Posterior vena cava (tissue), 2 donors: Measurements from ENCODE around the gene OST4. TPM values are rescaled to one million over a fixed set of nuclear protein-coding genes. Genes with fewer than 3 reads are reported as not detected.

Experiments
- DNase-seq: peaks from one replicate; pipeline ENCODE4 v3.0.0-alpha.2; 2020; ENCODE audit warnings: low spot score
- intact Hi-C, 2 donors: fragments of 100-400 bp; cut with DNase I; formaldehyde crosslinking; loops; one replicate each; pipeline versions ENCODE4 v1.14.1 to v1.14.2; 2022 to 2023
- total RNA-seq, 2 donors: library from RNA; stranded (reverse); fragmentation: NEBNext Ultra II Directional; extraction: Animal tissue kit (Norgen Biotek cat#: 25700); gene quantifications; one replicate each; pipeline ENCODE4 v1.2.1, GENCODE V29; 2021
- donor health status: DM: yes; HTN: yes; CAD: no.
- donor health status: DM: yes; HTN: yes; CAD: no.

OST4 gene
- total RNA-seq, 2 donors from 2014 or later, result 222 to 314 TPM

DNA sequence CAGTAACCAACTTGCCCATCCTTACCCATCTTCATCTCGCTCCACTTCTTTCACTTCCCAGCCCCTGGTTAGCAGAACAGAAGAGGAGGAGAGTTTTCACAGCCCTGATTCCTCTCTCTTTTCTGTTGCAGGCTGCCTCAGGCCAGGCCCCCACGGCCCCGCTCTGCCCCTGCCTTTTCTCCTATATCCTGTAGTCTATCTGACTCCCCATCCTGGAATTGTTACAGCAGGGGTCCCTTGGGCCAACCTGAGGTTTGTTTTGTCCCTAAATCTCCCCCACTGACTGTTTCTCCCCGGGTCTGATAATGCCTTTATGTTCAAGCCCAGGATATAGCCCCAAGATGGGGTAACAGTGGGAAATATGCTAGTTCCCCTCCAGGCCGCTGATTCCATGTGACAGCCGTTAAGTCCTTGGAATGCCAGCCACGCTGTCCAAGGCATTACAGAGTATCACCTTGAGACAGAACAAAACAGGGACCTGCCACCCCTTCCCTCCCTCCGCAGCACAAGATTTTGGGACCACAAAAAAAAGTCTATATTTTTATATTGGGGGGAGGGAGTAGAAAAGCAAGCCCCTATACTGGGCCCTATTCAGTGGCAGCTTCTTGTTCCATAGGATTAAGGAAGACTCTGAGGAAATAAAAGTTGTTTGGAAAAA lies 1.4 kb downstream of the OST4 start:
- no peak for DNase-seq
- intact Hi-C loops, result no loop called here

DNA sequence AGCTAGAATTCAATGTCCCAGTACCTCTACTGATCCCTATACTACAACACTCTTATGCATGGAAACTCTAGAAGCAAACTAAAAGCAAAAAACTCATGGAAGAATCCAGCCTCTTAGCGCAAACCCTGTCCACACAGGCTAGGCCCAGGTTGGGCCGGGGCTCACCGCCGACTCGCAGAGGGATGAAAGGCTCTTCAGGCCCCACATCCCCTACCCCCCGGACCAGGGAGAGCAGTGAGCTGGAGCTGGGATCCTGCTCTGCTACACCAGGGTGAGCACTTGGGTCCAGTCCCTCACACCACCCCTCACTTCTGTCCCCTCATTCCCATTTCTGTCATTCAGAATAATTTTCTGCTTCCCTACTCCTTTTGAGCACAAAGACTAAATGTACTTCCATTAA lies 2.0 kb downstream of the OST4 start:
- intact Hi-C loops, result no loop called here
- DNase-seq, result no peak

DNA sequence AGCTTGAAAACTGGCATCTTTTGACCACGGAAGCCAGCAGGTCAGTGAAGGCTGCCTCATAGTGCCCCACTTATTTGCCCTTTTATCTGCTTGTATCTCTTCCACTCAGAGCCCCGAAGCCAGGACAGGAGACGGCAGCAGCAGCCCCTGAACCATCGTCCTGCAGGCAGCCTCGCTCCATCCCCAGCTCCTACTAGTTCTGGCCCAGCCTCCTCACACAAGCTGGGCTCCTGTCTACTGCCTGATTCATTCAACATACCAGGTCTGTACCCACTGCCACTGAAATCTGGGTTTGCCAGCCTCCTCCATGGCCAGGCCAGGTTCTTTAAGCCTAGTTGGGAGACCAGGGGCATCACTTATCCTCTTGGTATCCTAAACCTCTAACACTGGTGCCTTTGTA lies 4.1 kb downstream of the OST4 start:
- DNase-seq, result no peak
- intact Hi-C loops, result no loop called here

GRCh38 chr2:27065128-27065527 lies 6.3 kb downstream of the OST4 start:
- DNase-seq, result no peak
- intact Hi-C loops, result no loop called here

DNA sequence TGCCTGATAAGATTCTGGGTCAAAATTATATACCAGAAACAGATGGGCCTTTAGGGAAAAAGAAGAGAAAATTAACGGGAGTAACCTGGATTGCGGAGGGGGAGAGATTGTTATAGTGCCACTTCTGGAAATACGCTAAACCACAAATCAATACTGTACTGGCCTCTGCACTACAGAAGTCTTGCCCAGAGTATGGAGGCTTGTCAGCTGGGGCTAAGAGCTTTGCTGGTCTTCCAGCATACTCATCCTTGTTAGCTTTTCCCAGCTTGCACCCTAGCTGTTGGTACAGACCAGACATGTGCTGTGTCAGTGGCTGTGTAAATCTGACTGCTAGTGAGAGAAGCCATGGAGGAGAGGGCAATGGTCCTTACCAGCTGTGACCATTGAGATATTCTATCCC lies 11.1 kb downstream of the OST4 start:
- intact Hi-C loops, result no loop called here
- DNase-seq, result no peak

DNA sequence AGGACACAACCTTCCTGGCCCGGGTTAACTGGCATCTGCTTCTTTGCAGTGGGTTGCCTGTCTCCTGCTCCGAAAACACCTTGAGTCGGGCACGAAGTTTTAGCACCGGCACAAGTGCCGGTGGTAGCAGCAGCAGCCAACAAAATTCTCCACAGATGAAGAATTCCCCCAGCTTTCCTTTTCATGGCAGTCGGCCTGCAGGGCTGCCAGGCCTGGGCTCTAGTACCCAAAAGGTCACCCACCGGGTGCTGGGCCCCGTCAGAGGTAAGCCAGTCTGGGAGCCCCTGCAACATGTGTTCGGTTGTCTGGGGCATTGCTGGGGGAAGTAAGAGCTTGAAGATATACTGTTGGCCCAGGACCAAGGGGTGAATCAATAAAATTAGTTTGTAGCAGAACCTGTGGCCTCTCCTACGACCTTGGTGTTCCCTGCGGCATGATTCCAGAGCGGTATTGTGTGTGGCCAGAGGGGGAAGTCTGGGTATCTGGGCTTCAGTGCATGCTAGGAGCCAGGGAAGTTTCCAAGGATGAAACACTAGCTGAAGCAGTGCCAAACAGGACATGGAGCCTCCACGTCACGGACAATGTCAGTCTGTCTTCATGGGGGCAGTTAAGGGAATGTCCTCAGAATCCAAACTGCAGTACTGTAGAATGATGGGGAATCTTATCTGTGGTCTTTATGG lies 12.2 kb downstream of the OST4 start:
- no peak for DNase-seq

GRCh38 chr2:27058210-27058609 lies 13.2 kb downstream of the OST4 start:
- intact Hi-C loops, result no loop called here
- no peak for DNase-seq

More for the DNA sequence above, 12.2 kb downstream of the OST4 start:
- intact Hi-C loops, result no loop called here

GRCh38 chr2:27057184-27057583 lies 14.3 kb downstream of the OST4 start:
- no peak for DNase-seq
- intact Hi-C loops, result no loop called here

- intact Hi-C loops, result no loop called here
- DNase-seq, result no peak
Measured at GRCh38 chr2:27054721-27055120, 16.7 kb downstream of the OST4 start.

DNA sequence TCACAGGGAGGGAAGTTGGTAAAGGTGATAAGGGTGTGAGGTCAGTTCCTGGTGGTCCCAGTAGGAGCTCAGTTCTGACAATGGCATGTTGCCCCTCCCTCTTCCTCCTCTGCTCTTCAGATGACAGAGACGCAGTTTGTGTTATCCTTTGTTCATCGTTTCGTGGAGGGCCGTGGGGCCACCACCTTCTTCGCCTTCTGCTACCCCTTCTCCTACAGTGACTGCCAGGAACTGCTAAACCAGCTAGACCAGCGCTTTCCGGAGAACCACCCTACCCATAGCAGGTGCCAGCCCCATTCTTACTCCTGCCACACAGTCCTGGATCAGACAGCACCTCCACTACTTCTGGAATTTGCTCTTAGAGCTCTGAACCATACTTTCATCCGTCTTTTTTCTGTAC lies 17.7 kb downstream of the OST4 start:
- intact Hi-C loops, result loop anchor here in 1 of 2 donors (2.0 kb wide), 1 partner anchor 33 kb away; the partner anchor contains the start of gene KHK
- no peak for DNase-seq

DNA sequence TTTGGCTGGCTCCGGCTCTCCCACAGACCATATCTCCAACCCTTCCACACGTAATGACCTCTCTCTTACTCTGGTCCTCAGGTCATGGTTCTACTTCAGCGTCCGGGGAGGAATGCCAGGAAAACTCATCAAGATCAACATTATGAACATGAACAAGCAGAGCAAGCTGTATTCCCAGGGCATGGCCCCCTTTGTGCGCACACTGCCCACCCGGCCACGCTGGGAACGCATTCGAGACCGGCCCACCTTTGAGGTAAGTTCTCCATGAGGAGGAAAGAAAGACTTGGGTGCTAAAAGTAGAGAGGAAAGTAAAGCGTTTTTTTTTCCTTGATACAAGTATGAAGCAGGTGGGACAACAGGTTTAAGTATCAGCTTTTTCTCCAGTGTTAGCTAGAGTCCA lies 18.1 kb downstream of the OST4 start:
- DNase-seq, result no peak
- intact Hi-C loops, result loop anchor here in 1 of 2 donors (2.0 kb wide), 1 partner anchor 33 kb away; the partner anchor contains the start of gene KHK

DNA sequence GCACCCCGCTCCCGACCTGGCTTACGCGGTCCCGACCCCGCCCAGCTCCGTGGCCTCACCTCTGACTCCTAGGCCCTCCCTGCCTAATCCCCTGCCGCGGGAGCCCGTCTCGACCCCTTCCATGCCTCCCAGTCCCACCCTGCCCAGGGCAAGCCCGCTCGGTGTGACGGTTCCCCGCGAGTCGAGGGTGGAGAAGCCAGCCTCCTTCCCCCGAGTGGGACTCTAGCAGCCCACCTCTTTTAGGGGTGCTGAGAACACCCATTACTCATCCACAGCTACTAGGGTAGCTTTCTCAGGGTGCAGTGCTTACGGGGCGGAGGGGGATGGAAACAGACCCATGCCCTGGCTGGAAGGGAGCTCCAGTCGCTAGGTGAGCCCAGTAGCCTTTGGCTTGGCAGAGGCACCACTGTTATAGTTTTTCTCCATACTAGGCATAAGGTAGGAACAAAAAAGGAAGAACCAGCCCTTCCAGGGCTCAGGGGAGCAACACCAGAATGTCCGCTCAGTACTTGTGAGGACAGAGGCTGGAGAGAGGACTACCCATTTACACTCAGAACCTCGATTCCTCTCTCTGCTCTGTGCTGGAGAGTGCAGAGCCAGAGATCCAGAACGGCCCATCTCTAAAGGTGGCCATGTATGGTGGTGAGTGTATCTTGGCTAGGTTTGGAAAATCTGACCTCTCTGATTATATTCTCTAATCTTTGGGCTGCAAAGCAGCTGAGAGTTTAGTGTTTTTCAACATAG lies 19.4 kb downstream of the OST4 start:
- DNase-seq, result peak; percentile 87
- intact Hi-C loops, result loop anchor here in 1 of 2 donors (2.0 kb wide), 1 partner anchor 35 kb away; the partner anchor contains the start of gene KHK

DNA sequence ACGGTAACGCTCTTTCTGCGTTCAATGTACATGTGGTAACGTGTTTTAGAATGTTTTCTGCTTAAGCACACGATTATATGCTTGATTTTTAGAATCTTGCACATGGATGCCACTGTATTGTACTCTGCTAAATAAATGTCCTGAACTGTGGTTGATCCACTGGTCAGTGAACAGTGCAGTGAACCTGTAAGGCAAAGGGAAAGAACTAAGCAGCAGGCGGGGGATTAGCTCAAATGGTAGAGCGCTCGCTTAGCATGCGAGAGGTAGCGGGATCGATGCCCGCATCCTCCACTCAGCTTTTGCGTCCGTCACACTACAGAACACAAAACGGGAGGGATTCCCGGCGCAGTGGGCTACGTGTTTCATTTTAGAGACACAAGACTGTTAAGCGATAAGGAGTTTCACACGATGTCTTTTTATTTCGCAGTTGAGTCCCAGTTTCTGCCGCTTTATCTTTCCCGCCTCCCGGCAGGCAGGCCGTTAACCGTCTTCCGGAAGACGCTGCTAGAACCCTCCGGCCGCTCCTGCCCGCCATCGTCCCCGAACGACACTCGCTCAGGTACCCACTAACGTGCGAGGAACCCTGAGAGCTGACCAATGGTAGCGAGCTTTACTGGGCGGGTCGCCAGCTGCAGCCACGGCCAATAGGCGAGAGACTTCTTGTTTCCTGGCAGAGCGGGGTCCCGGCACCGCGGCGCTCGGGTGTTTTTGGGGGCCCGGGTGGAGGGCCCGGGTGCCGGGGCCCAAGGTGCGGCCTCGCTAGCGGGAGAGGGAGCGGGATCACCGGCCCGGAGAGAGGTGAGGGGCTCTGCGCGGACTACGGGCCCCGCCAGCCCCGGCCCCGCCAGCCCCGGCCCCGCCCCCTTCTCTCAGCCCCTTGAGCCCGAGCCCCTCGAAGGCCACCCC lies 20.2 kb downstream of the OST4 start, which contains the start of gene AGBL5:
TSS of gene AGBL5 (plus strand) at position 673 of the 906 bp plus-strand sequence. CDS start 1,291 bp downstream, outside the sequence.
- intact Hi-C loops, result no loop called here
- DNase-seq, result peak; percentile 97

DNA sequence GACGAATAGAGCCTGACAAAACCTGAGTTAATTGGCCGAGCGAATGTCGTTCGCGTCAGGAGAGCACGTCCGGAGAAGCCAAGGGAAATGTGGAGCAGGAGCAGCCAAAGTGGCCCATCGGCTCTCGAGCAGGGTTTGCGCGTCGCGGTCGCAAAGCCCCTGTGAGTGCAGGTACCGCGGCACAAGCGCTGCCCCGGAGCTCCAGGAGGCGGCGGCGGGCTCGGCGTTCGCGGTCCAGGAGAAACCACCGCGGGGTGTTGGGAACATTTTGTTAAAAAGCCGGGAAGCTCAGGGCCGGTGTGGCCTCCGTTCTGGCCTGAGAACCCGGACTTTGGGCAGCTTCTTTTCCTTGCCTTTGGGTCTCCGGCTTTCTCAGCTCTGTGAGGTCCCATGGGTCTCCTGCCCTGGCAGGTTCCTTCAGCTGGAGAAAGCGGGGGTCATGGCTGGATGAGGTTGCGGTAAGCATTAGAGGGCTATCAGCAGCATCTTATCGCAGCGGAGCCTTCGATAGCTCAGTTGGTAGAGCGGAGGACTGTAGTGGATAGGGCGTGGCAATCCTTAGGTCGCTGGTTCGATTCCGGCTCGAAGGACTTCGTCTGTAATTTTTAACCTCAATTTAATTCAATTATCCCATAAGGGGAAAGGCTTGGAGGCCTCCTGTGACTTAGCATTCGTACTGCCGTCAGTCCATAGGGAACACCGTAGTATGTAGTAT lies 21.0 kb downstream of the OST4 start:
- intact Hi-C loops, result no loop called here
- peak; percentile 95 for DNase-seq

GRCh38 chr2:27049422-27050280 lies 21.8 kb downstream of the OST4 start:
- intact Hi-C loops, result no loop called here

GRCh38 chr2:27042985-27043634 lies 28.3 kb downstream of the OST4 start:
- no peak for DNase-seq
- intact Hi-C loops, result no loop called here

More at GRCh38 chr2:27049422-27050280, 21.8 kb downstream of the OST4 start:
- peak; percentile 86 for DNase-seq

DNA sequence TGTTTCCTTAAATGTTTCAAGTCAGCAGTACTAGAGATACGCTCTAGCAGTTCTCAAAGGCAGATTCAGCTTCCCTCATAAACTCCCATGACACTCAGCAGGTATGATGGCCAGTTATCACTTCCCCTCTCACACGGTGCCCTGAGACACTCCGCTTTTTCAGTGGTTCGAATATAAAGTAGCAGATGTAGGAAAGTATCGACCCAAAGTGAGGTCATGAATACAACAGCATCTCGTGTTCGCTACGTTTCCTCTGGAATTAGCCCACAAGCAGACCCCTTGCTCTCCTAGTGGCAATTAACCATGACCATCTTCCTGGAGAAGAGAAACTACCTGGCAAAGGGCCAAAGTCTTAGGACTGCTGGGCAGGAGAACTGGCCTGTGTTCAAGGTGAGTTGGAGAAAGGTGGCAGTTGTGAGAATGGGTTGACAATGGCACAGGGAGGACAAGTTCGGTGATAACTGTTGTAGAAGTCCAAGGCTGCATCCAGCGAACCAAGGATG lies 29.2 kb downstream of the OST4 start:
- DNase-seq, result no peak
- intact Hi-C loops, result no loop called here
